ENCODE measurements around the gene PRKCE. TPM values are rescaled to one million over a fixed set of nuclear protein-coding genes. Genes with fewer than 3 reads are reported as not detected.

Gene PRKCE
- total and polyA plus RNA-seq, 2 experiments from 2014 or later, result 0.94 to 1.2 TPM

DNA sequence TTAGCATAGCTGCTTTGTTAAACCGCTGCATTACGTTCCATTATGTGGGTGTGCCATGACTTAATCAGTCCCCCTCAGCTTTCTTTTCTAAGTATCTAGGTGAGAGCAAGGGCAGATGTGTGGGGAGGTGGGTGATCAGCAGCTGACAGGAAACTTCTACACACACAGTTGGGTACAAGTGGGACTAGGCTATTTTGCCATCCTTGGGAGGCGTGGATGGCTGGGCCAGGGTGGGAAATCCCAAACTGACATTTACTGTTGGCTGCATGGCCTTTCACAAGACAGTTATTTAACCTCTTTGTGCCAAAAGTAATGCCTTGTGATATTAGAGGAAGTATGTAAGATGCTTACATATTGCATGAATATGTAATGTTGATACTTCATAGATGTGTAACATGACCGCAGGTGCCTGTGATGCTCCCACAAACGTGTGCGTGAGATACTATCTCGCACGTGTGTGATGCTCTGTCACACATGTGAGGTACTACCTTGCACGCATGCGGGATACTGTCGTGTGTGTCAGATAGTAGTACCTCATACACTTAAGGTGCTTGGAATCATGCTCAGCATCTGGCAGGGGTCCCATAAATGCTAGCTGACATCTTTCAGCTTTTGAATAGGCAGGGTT is 314.5 kb downstream of the PRKCE start:
- Histone ChIP-seq H3F3A (replicated peaks; ENCODE audit: low read depth) (no peaks in the 10 kb centered on the region), H3K4me1 (ENCODE audit: insufficient read depth) (no peaks in the 10 kb centered on the region), H3K27ac (ENCODE audit: low read depth) (no peak overlapping the region), H3K4me2 (no peak overlapping the region), H3K9me2 (ENCODE audit: insufficient read depth) (0 out of 2 replicates have a peak, but pooled peaks cover 7% of the 10 kb centered on the region), H3K27me3 (ENCODE audit: insufficient read depth) (no peaks in the 10 kb centered on the region), H2AFZ (no peak overlapping the region), H3K79me2 (replicated peaks; ENCODE audit: insufficient read depth) (no peaks in the 10 kb centered on the region), H3K4me3 (no peak overlapping the region), H4K20me1 (replicated peaks; ENCODE audit: insufficient read depth) (no peaks in the 10 kb centered on the region), H3K36me3 (ENCODE audit: insufficient read depth) (no peaks in the 10 kb centered on the region)
- ATAC-seq (no peak), DNase-seq (ENCODE audit: low spot score) (no peak)
- no peaks in the 10 kb centered on the region for H3K9me3 Mint-ChIP-seq
- TF ChIP-seq ETS1 (IDR thresholded peaks at IDR 0.05) (no peak), STAT1 (IDR thresholded peaks at IDR 0.05; ENCODE audit: unreplicated experiment) (no peak), REST (IDR thresholded peaks at IDR 0.05; ENCODE audit: unreplicated experiment) (no peak), JUNB (IDR thresholded peaks at IDR 0.05; ENCODE audit: unreplicated experiment) (no peak), NANOG (IDR thresholded peaks at IDR 0.05; ENCODE audit: borderline replicate concordance) (no peak), ZNF331 (CRISPR knock-in tag; IDR thresholded peaks at IDR 0.05; ENCODE audit: low read depth) (no peak), POLR2AphosphoS5 (IDR thresholded peaks at IDR 0.05; ENCODE audit: low read depth) (no peak), EZH2phosphoT487 (IDR thresholded peaks at IDR 0.05; ENCODE audit: unreplicated experiment) (no peak), CREB1 (CRISPR knock-in tag; IDR thresholded peaks at IDR 0.05; ENCODE audit: low read depth) (no peak), ZNF114 (CRISPR knock-in tag; IDR thresholded peaks at IDR 0.05) (no peak), ZNF462 (CRISPR knock-in tag; IDR thresholded peaks at IDR 0.05) (no peak), EZH2 (IDR thresholded peaks at IDR 0.05; ENCODE audit: low read depth, unreplicated experiment) (no peak)
- TF ChIP-seq, protein P1, sequence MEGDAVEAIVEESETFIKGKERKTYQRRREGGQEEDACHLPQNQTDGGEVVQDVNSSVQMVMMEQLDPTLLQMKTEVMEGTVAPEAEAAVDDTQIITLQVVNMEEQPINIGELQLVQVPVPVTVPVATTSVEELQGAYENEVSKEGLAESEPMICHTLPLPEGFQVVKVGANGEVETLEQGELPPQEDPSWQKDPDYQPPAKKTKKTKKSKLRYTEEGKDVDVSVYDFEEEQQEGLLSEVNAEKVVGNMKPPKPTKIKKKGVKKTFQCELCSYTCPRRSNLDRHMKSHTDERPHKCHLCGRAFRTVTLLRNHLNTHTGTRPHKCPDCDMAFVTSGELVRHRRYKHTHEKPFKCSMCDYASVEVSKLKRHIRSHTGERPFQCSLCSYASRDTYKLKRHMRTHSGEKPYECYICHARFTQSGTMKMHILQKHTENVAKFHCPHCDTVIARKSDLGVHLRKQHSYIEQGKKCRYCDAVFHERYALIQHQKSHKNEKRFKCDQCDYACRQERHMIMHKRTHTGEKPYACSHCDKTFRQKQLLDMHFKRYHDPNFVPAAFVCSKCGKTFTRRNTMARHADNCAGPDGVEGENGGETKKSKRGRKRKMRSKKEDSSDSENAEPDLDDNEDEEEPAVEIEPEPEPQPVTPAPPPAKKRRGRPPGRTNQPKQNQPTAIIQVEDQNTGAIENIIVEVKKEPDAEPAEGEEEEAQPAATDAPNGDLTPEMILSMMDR (conservative IDR thresholded peaks at IDR 0.05; ENCODE audit: low read depth in 2 of 2), result no peak
- H3K27me3 Mint-ChIP-seq (ENCODE audit: insufficient read depth, low read depth, poor library complexity), result peaks cover 3% of the 10 kb centered on the region
- no peaks in the 10 kb centered on the region for H3K36me3 Mint-ChIP-seq (ENCODE audit: low read depth)
- H3K4me3 Mint-ChIP-seq, result no peak overlapping the region
- peaks cover 8% of the 10 kb centered on the region for H3K4me1 Mint-ChIP-seq
- no peak overlapping the region for H3K27ac Mint-ChIP-seq
